ENCODE data around the gene SPATA6L.

SPATA6L gene

GRCh38 chr9:4575997-4576396, 90.3 kb downstream of the SPATA6L start:
- no peak for DNase-seq (ENCODE audit: low spot score)
- TF ChIP-seq CTCF (IDR thresholded peaks at IDR 0.05; ENCODE audit: extremely low read depth, missing control alignments), result no peak

- no peak for DNase-seq (ENCODE audit: low spot score)
- no peak for TF ChIP-seq CTCF (IDR thresholded peaks at IDR 0.05; ENCODE audit: extremely low read depth, missing control alignments)
Measured at GRCh38 chr9:4574657-4575243, 91.5 kb downstream of the SPATA6L start.

GRCh38 chr9:4573634-4574389, 92.5 kb downstream of the SPATA6L start:
- no peak for DNase-seq (ENCODE audit: low spot score)
- TF ChIP-seq CTCF (IDR thresholded peaks at IDR 0.05; ENCODE audit: extremely low read depth, missing control alignments), result no peak

GRCh38 chr9:4573176-4573575, 93.1 kb downstream of the SPATA6L start:
- no peak for TF ChIP-seq CTCF (IDR thresholded peaks at IDR 0.05; ENCODE audit: extremely low read depth, missing control alignments)
- DNase-seq (ENCODE audit: low spot score), result no peak

GRCh38 chr9:4572184-4572826, 94.0 kb downstream of the SPATA6L start:
- no peak for TF ChIP-seq CTCF (IDR thresholded peaks at IDR 0.05; ENCODE audit: extremely low read depth, missing control alignments)
- no peak for DNase-seq (ENCODE audit: low spot score)

GRCh38 chr9:4569101-4569500, 97.2 kb downstream of the SPATA6L start:
- no peak for TF ChIP-seq CTCF (IDR thresholded peaks at IDR 0.05; ENCODE audit: extremely low read depth, missing control alignments)
- DNase-seq (ENCODE audit: low spot score), result no peak

GRCh38 chr9:4567601-4568000, 98.7 kb downstream of the SPATA6L start:
- no peak for DNase-seq (ENCODE audit: low spot score)
- no peak for TF ChIP-seq CTCF (IDR thresholded peaks at IDR 0.05; ENCODE audit: extremely low read depth, missing control alignments)

Measured in GM20000 (cell line).